H1 (cell line): ENCODE measurements around the gene HDAC6. TPM values are rescaled to one million over a fixed set of nuclear protein-coding genes. Genes with fewer than 3 reads are reported as not detected.

Experiments used
- CBX5 ChIP-seq: fragments of 300-800, 300-1000 bp; sonication (generic); IDR thresholded peaks from 2 replicates; pipeline ENCODE4 v1.7.1; 2016; ENCODE audit warnings: antibody characterized with exemption, low read length, low read depth
- HDAC6 ChIP-seq: IDR thresholded peaks from one replicate; pipeline ENCODE4 v1.7.1; 2012; ENCODE audit warnings: low read depth, mild to moderate bottlenecking, inconsistent platforms, low read length, moderate library complexity
- KDM4A ChIP-seq: IDR thresholded peaks from one replicate; pipeline ENCODE4 v1.7.1; 2012; ENCODE audit warnings: low read depth, mild to moderate bottlenecking, moderate library complexity, low read length, inconsistent platforms; ENCODE audit not compliant: severe bottlenecking
- RXRA ChIP-seq: IDR thresholded peaks from 2 replicates; pipeline ENCODE4 v1.6.1; 2011; ENCODE audit warnings: low read depth, mild to moderate bottlenecking, low read length, moderate library complexity; ENCODE audit not compliant: insufficient read depth
- SP4 ChIP-seq: IDR thresholded peaks from 2 replicates; pipeline ENCODE4 v1.6.1; 2012; ENCODE audit warnings: low read length, inconsistent platforms
- TAF7 ChIP-seq: optimal IDR thresholded peaks from 2 replicates; pipeline ENCODE3; 2011; ENCODE audit warnings: low read depth, mild to moderate bottlenecking, inconsistent platforms, low read length, moderate library complexity, borderline replicate concordance
- TBP ChIP-seq: IDR thresholded peaks from 2 replicates; pipeline ENCODE4 v1.6.1; 2011; ENCODE audit warnings: low read depth, low read length, improper control_type of control experiment
- polyA plus RNA-seq, 7 experiments: library from polyadenylated mRNA; depleted of rRNA in 3 of 7; stranded (reverse) in 5 of 7; unstranded in 2 of 7; fragments of >200 nt in 5 of 7; fragments of 200-250 nt in 2 of 7; gene quantifications; 1 replicate in 5 of 7; 2 replicates in 1 of 7; 4 replicates in 1 of 7; pipeline versions ENCODE4 v1.2.1 to v1.2.3, GENCODE V29; 2011 to 2013; ENCODE audit warnings: missing spikeins in 2 of 7, mixed read lengths in 2 of 7
- total RNA-seq: library from RNA; stranded (reverse); fragmentation: NEBNext Ultra II Directional; extraction: Animal tissue kit (Norgen Biotek cat#: 25700); gene quantifications from 2 replicates; pipeline ENCODE4 v1.2.1, GENCODE V29; 2021
- TF ChIP-seq, protein P1 (sequence below): fragments of 300-600 bp; sonication (generic); IDR thresholded peaks from 2 replicates; pipeline ENCODE4 v1.7.1; 2012; ENCODE audit warnings: low read length, moderate library complexity, mild to moderate bottlenecking, inconsistent platforms; ENCODE audit not compliant: insufficient replicate concordance
- TF ChIP-seq, protein P2 (sequence below): IDR thresholded peaks from 2 replicates; pipeline ENCODE4 v1.6.1; 2012; ENCODE audit warnings: inconsistent platforms

Gene HDAC6
- total and polyA plus RNA-seq, 2 of the 8 experiments (the other 6 are each of a cell fraction or from before 2014, with no cell fraction given), result 34.0 to 51.8 TPM

DNA sequence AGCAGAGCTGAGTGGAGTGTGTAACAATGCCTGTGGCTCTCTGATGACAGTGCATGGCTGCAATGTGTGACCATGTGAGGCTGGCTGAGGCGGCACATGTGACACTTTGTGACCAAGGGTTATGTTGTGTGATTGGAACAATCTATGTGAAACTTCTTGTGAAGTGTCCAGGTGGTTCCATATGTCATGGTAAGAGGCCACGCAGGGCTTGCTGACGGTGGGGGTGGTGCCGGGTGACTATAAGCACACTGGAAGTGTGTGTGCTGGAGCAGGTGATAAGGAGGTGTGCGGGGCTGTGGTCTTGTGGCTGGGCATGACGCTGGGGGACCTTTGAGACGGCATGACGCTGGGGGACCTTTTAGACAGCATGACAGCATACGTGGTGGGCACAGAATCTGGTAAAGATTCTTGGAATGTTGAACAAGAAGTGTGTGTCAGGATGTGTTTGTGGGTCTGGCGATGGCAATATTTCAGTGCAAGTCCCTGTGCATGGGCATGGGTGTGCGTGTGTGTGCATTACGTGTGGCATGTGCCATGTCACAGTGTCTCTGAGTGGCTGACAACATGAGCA lies 7.4 kb upstream of the HDAC6 start (continued):
- TF ChIP-seq, protein P1, sequence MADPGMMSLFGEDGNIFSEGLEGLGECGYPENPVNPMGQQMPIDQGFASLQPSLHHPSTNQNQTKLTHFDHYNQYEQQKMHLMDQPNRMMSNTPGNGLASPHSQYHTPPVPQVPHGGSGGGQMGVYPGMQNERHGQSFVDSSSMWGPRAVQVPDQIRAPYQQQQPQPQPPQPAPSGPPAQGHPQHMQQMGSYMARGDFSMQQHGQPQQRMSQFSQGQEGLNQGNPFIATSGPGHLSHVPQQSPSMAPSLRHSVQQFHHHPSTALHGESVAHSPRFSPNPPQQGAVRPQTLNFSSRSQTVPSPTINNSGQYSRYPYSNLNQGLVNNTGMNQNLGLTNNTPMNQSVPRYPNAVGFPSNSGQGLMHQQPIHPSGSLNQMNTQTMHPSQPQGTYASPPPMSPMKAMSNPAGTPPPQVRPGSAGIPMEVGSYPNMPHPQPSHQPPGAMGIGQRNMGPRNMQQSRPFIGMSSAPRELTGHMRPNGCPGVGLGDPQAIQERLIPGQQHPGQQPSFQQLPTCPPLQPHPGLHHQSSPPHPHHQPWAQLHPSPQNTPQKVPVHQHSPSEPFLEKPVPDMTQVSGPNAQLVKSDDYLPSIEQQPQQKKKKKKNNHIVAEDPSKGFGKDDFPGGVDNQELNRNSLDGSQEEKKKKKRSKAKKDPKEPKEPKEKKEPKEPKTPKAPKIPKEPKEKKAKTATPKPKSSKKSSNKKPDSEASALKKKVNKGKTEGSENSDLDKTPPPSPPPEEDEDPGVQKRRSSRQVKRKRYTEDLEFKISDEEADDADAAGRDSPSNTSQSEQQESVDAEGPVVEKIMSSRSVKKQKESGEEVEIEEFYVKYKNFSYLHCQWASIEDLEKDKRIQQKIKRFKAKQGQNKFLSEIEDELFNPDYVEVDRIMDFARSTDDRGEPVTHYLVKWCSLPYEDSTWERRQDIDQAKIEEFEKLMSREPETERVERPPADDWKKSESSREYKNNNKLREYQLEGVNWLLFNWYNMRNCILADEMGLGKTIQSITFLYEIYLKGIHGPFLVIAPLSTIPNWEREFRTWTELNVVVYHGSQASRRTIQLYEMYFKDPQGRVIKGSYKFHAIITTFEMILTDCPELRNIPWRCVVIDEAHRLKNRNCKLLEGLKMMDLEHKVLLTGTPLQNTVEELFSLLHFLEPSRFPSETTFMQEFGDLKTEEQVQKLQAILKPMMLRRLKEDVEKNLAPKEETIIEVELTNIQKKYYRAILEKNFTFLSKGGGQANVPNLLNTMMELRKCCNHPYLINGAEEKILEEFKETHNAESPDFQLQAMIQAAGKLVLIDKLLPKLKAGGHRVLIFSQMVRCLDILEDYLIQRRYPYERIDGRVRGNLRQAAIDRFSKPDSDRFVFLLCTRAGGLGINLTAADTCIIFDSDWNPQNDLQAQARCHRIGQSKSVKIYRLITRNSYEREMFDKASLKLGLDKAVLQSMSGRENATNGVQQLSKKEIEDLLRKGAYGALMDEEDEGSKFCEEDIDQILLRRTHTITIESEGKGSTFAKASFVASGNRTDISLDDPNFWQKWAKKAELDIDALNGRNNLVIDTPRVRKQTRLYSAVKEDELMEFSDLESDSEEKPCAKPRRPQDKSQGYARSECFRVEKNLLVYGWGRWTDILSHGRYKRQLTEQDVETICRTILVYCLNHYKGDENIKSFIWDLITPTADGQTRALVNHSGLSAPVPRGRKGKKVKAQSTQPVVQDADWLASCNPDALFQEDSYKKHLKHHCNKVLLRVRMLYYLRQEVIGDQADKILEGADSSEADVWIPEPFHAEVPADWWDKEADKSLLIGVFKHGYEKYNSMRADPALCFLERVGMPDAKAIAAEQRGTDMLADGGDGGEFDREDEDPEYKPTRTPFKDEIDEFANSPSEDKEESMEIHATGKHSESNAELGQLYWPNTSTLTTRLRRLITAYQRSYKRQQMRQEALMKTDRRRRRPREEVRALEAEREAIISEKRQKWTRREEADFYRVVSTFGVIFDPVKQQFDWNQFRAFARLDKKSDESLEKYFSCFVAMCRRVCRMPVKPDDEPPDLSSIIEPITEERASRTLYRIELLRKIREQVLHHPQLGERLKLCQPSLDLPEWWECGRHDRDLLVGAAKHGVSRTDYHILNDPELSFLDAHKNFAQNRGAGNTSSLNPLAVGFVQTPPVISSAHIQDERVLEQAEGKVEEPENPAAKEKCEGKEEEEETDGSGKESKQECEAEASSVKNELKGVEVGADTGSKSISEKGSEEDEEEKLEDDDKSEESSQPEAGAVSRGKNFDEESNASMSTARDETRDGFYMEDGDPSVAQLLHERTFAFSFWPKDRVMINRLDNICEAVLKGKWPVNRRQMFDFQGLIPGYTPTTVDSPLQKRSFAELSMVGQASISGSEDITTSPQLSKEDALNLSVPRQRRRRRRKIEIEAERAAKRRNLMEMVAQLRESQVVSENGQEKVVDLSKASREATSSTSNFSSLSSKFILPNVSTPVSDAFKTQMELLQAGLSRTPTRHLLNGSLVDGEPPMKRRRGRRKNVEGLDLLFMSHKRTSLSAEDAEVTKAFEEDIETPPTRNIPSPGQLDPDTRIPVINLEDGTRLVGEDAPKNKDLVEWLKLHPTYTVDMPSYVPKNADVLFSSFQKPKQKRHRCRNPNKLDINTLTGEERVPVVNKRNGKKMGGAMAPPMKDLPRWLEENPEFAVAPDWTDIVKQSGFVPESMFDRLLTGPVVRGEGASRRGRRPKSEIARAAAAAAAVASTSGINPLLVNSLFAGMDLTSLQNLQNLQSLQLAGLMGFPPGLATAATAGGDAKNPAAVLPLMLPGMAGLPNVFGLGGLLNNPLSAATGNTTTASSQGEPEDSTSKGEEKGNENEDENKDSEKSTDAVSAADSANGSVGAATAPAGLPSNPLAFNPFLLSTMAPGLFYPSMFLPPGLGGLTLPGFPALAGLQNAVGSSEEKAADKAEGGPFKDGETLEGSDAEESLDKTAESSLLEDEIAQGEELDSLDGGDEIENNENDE, result no peak
- TF ChIP-seq SP4 (no peak), TBP (no peak), RXRA (no peak), CBX5 (no peak), TAF7 (no peak), HDAC6 (no peak), KDM4A (no peak)
- TF ChIP-seq, protein P2, sequence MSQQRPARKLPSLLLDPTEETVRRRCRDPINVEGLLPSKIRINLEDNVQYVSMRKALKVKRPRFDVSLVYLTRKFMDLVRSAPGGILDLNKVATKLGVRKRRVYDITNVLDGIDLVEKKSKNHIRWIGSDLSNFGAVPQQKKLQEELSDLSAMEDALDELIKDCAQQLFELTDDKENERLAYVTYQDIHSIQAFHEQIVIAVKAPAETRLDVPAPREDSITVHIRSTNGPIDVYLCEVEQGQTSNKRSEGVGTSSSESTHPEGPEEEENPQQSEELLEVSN, result no peak
